ENCODE results near the gene DGKE. TPM values are rescaled to one million over a fixed set of nuclear protein-coding genes. Genes with fewer than 3 reads are reported as not detected.
A peak's percentile ranks its signal among the peaks of the same experiment; 100 is the strongest.

DGKE gene
- 2.0 and 2.4 TPM in 2 replicates for total RNA-seq (2014; rRNA removed; shearing (Covaris generic))

- peak; percentile 91 to 99 for DNase-seq (ENCODE audit: low read depth in 1 of 2, low spot score in 2 of 2)
- peaks cover 5% of the 10 kb centered on the region; the same call in 1 of the 2 replicates for H3K9me3 ChIP-seq (replicated peaks)
- H3K27me3 ChIP-seq (replicated peaks), result no peaks in the 10 kb centered on the region
- peaks cover 28% of the 10 kb centered on the region for H3K36me3 ChIP-seq
- peaks cover 23% of the 10 kb centered on the region for H3K4me1 ChIP-seq (replicated peaks)
- H3K4me3 ChIP-seq, result peak within 1 kb of the TSS; percentile 86
- H3K27ac ChIP-seq, result peak within 1 kb of the TSS; percentile 65
These were observed at the start of gene DGKE, which contains the start of gene C17orf67 for GRCh38 chr17:56833809-56834379. Gene DGKE, plus strand, starts transcription at chr17:56834151. Its CDS starts 645 bp downstream, at chr17:56834796. Gene C17orf67, minus strand, starts transcription at chr17:56833920. Its CDS starts 18,110 bp downstream, at chr17:56815810.

- no peaks in the 10 kb centered on the region for H3K36me3 ChIP-seq
- H3K27me3 ChIP-seq (replicated peaks), result no peaks in the 10 kb centered on the region
- no peaks in the 10 kb centered on the region for H3K9me3 ChIP-seq (replicated peaks)
- H3K4me3 ChIP-seq, result no peak overlapping the region
- no peak overlapping the region for H3K27ac ChIP-seq
- DNase-seq (ENCODE audit: low read depth in 1 of 2, low spot score in 2 of 2), result no peak
- H3K4me1 ChIP-seq (replicated peaks), result peaks cover 31% of the 10 kb centered on the region
These were observed 48.5 kb upstream of the DGKE start for GRCh38 chr17:56785405-56785804.

GRCh38 chr17:56785997-56786680, 47.8 kb upstream of the DGKE start:
- Histone ChIP-seq H3K27ac (no peak overlapping the region; the same call in 1 of the 2 replicates), H3K4me3 (no peak overlapping the region)

GRCh38 chr17:56786989-56787482, 46.9 kb upstream of the DGKE start:
- Histone ChIP-seq H3K4me3 (no peak overlapping the region), H3K9me3 (replicated peaks) (no peaks in the 10 kb centered on the region), H3K4me1 (replicated peaks) (peaks cover 28% of the 10 kb centered on the region), H3K27ac (peak overlapping the region; percentile 43), H3K27me3 (replicated peaks) (no peaks in the 10 kb centered on the region), H3K36me3 (no peaks in the 10 kb centered on the region)
- DNase-seq (ENCODE audit: low read depth in 1 of 2, low spot score in 2 of 2), result peak; percentile 87 to 92

More at GRCh38 chr17:56785997-56786680, 47.8 kb upstream of the DGKE start:
- Histone ChIP-seq H3K27me3 (replicated peaks) (no peaks in the 10 kb centered on the region), H3K4me1 (replicated peaks) (peaks cover 28% of the 10 kb centered on the region), H3K9me3 (replicated peaks) (no peaks in the 10 kb centered on the region), H3K36me3 (no peaks in the 10 kb centered on the region)
- no peak for DNase-seq (ENCODE audit: low read depth in 1 of 2, low spot score in 2 of 2)

GRCh38 chr17:56792267-56792666, 41.7 kb upstream of the DGKE start:
- no peak overlapping the region for H3K4me3 ChIP-seq
- H3K36me3 ChIP-seq, result no peaks in the 10 kb centered on the region
- no peaks in the 10 kb centered on the region for H3K9me3 ChIP-seq (replicated peaks)
- no peak overlapping the region for H3K27ac ChIP-seq
- no peak for DNase-seq (ENCODE audit: low read depth in 1 of 2, low spot score in 2 of 2)
- no peaks in the 10 kb centered on the region for H3K27me3 ChIP-seq (replicated peaks)
- peaks cover 7% of the 10 kb centered on the region for H3K4me1 ChIP-seq (replicated peaks)

GRCh38 chr17:56793531-56793930, 40.4 kb upstream of the DGKE start:
- no peak for DNase-seq (ENCODE audit: low read depth in 1 of 2, low spot score in 2 of 2)
- H3K4me1 ChIP-seq (replicated peaks), result no peaks in the 10 kb centered on the region
- no peaks in the 10 kb centered on the region for H3K36me3 ChIP-seq
- no peak overlapping the region for H3K27ac ChIP-seq
- H3K4me3 ChIP-seq, result no peak overlapping the region
- H3K27me3 ChIP-seq (replicated peaks), result no peaks in the 10 kb centered on the region
- no peaks in the 10 kb centered on the region for H3K9me3 ChIP-seq (replicated peaks)

GRCh38 chr17:56793957-56794356, 40.0 kb upstream of the DGKE start:
- H3K9me3 ChIP-seq (replicated peaks), result no peaks in the 10 kb centered on the region
- H3K27ac ChIP-seq, result no peak overlapping the region
- no peaks in the 10 kb centered on the region for H3K4me1 ChIP-seq (replicated peaks)
- DNase-seq (ENCODE audit: low read depth in 1 of 2, low spot score in 2 of 2), result no peak
- no peak overlapping the region for H3K4me3 ChIP-seq
- no peaks in the 10 kb centered on the region for H3K27me3 ChIP-seq (replicated peaks)
- no peaks in the 10 kb centered on the region for H3K36me3 ChIP-seq

GRCh38 chr17:56795221-56795865, 38.6 kb upstream of the DGKE start:
- H3K9me3 ChIP-seq (replicated peaks), result no peaks in the 10 kb centered on the region
- H3K27ac ChIP-seq, result no peak overlapping the region
- H3K27me3 ChIP-seq (replicated peaks), result no peaks in the 10 kb centered on the region
- H3K4me1 ChIP-seq (replicated peaks), result no peaks in the 10 kb centered on the region
- H3K36me3 ChIP-seq, result no peaks in the 10 kb centered on the region
- no peak for DNase-seq (ENCODE audit: low read depth in 1 of 2, low spot score in 2 of 2)
- no peak overlapping the region for H3K4me3 ChIP-seq

GRCh38 chr17:56796536-56796935, 37.4 kb upstream of the DGKE start:
- Histone ChIP-seq H3K27ac (no peak overlapping the region), H3K27me3 (replicated peaks) (no peaks in the 10 kb centered on the region), H3K4me3 (no peak overlapping the region), H3K9me3 (replicated peaks) (no peaks in the 10 kb centered on the region), H3K4me1 (replicated peaks) (no peaks in the 10 kb centered on the region), H3K36me3 (no peaks in the 10 kb centered on the region)
- no peak for DNase-seq (ENCODE audit: low read depth in 1 of 2, low spot score in 2 of 2)

- no peak overlapping the region for H3K27ac ChIP-seq
- H3K4me3 ChIP-seq, result no peak overlapping the region
- H3K36me3 ChIP-seq, result no peaks in the 10 kb centered on the region
- H3K27me3 ChIP-seq (replicated peaks), result no peaks in the 10 kb centered on the region
- no peak for DNase-seq (ENCODE audit: low read depth in 1 of 2, low spot score in 2 of 2)
- H3K4me1 ChIP-seq (replicated peaks), result no peaks in the 10 kb centered on the region
- no peaks in the 10 kb centered on the region for H3K9me3 ChIP-seq (replicated peaks)
These were observed 35.0 kb upstream of the DGKE start for GRCh38 chr17:56798916-56799315.

- H3K4me3 ChIP-seq, result no peak overlapping the region
- H3K36me3 ChIP-seq, result no peaks in the 10 kb centered on the region
- H3K4me1 ChIP-seq (replicated peaks), result no peaks in the 10 kb centered on the region
- no peak overlapping the region for H3K27ac ChIP-seq
- no peaks in the 10 kb centered on the region for H3K9me3 ChIP-seq (replicated peaks)
- DNase-seq (ENCODE audit: low read depth in 1 of 2, low spot score in 2 of 2), result no peak
- no peaks in the 10 kb centered on the region for H3K27me3 ChIP-seq (replicated peaks)
These were observed 32.3 kb upstream of the DGKE start for GRCh38 chr17:56801459-56802178.

- no peaks in the 10 kb centered on the region for H3K36me3 ChIP-seq
- H3K9me3 ChIP-seq (replicated peaks), result no peaks in the 10 kb centered on the region
- no peak overlapping the region for H3K27ac ChIP-seq
- H3K27me3 ChIP-seq (replicated peaks), result no peaks in the 10 kb centered on the region
- H3K4me3 ChIP-seq, result no peak overlapping the region
- no peaks in the 10 kb centered on the region for H3K4me1 ChIP-seq (replicated peaks)
- no peak for DNase-seq (ENCODE audit: low read depth in 1 of 2, low spot score in 2 of 2)
These were observed 30.9 kb upstream of the DGKE start for GRCh38 chr17:56803071-56803470.

- no peak for DNase-seq (ENCODE audit: low read depth in 1 of 2, low spot score in 2 of 2)
- Histone ChIP-seq H3K9me3 (replicated peaks) (no peaks in the 10 kb centered on the region), H3K27me3 (replicated peaks) (no peaks in the 10 kb centered on the region), H3K4me3 (no peak overlapping the region), H3K4me1 (replicated peaks) (no peaks in the 10 kb centered on the region), H3K27ac (no peak overlapping the region), H3K36me3 (no peaks in the 10 kb centered on the region)
These were observed 29.5 kb upstream of the DGKE start for GRCh38 chr17:56804454-56804853.

Measured in SJSA1 (cell line).